ENCODE data around the gene SLC24A2.

Gene SLC24A2

GRCh38 chr9:19754921-19755320, 33.9 kb downstream of the SLC24A2 start:
- no peak for DNase-seq

GRCh38 chr9:19748278-19749126, 40.3 kb downstream of the SLC24A2 start:
- DNase-seq, result no peak

GRCh38 chr9:19746223-19746622, 42.6 kb downstream of the SLC24A2 start:
- DNase-seq, result no peak

GRCh38 chr9:19741178-19741577, 47.7 kb downstream of the SLC24A2 start:
- DNase-seq, result no peak
